Right hindlimb (tissue), 1 donor: Measurements from ENCODE around the gene MRPL47.
A peak's percentile ranks its signal among the peaks of the same experiment; 100 is the strongest.

Experiments
- DNase-seq: peaks from one replicate; pipeline ENCODE4 v3.0.0-alpha.2; 2018

The MRPL47 gene

GRCh38 chr3:179590669-179591068 is 13.8 kb downstream of the MRPL47 start:
- no peak for DNase-seq

DNA sequence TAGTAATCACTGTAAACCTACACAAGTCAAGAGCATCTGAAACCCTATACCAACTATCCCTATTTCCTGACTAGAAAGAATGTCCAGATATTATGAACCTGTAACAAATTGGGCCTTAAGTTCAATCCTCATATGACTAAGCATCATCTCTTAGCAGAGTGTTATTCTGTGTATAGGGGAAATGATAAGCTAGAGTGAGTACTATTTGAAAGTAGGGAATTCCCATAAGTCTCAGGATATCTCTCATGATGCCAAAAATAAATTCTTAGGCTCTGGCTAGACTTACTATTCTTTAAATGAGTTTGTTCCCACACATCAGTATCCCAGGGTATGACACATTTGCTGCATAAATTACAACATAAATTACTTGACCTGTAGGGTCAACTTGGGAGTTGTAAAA is 15.3 kb downstream of the MRPL47 start:
- DNase-seq: no peak

DNA sequence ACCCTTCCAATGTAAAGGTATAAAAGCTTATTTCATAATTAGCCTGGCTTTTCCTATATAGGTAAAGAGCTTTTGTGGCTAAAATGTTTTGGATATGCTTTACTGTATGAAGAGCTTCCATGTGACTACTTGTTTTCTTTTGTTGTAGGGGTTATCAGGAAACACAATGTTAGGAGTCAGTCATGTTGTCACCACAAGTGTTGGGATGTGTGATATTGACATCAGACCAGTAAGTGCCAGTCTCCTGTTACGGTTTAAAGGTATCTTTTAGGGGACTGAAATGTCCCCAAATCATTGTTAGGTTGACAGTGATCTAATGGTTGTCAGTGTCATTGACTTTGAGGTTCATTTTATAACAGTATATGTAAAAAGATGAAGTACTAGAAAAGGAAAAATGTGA is 23.4 kb downstream of the MRPL47 start:
- no peak for DNase-seq

DNA sequence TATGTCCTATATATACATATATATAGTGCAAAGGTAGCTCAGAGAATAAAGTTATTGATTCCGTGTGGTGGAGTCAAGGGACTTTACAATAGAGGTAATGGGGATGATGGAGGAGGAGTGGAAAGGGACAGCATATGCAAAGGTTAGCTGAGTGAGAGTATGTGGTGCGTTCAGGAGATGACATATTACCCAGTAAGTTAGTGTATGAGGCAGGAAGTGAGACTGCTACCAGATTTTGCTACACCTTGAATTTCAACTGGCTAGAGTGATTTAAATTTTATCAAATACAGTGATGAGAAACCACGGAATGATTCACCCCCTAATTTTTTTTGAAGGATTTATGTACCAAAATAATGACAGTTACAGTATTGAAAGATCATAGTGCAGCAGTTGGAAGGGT is 38.9 kb downstream of the MRPL47 start:
- no peak for DNase-seq

GRCh38 chr3:179563271-179563783 is 41.1 kb downstream of the MRPL47 start:
- DNase-seq: no peak

GRCh38 chr3:179562591-179563270 is 41.7 kb downstream of the MRPL47 start, which contains the start of gene ACTL6A:
TSS of gene ACTL6A (plus strand) at chr3:179562926. CDS start at chr3:179563093, 167 bp downstream.
- peak; percentile 100 for DNase-seq

GRCh38 chr3:179560791-179561190 is 43.6 kb downstream of the MRPL47 start:
- DNase-seq: no peak

DNA sequence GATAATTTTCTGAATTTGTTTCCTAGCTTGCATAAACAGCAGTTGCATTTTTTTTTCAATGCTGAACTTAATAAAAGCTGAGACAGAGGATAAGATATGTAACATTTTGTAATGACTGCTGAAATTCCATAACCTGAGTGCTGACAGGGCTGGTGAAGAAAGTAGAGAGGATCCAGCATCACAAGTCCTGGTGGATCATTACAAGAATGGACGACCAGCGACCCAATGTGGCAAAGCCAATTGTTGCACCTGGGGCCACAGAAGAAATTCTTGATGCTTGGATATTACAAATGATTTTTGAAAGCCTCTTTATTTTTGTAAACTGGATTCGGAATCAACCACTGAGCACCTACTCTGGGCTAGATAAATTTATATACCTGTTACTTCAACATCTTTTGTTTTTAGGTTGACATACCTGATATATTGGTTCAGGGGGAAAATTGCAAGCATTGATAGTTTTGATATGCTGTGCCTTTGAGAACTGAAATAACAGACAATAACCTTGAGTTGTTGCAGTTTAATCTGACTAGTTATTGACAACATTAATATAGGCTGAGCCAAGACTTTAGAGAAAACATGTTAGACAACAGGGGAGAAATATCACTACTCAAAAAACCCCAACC is 45.6 kb downstream of the MRPL47 start:
- peak; percentile 81 for DNase-seq

- DNase-seq: peak; percentile 35
Measured at GRCh38 chr3:179551349-179552105, 52.9 kb downstream of the MRPL47 start.

GRCh38 chr3:179546814-179547241 is 57.6 kb downstream of the MRPL47 start:
- no peak for DNase-seq

DNA sequence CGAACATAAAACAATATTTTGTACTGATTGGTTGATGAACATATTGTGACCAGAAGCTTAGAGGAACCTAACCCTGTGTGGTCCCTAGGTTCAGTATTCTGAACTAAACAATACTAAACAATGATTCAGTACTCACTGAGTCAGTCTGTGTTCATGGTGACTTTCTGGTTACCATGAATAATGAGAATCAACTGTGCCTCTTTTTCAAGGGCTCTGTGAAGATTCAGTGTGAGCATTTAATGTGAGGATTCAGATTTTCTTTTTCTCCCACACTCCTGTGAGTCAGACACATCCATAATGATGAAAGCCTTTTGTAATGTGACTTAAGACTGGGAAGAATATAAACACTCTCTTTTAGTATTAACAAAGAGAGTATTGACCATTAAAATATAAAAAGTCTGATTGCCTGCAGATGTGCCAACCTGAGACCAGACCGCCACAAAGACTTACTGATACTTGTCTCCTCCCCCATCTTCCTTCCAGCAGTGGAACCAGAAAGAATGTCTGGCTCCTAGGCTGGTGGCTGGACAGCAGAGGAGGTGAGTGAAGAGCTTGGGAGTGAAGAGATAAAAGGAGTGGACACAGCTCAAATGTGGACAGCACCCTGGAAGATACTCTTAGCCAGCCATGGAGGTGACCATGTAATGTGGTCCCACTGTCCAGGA is 59.3 kb downstream of the MRPL47 start:
- no peak for DNase-seq

DNA sequence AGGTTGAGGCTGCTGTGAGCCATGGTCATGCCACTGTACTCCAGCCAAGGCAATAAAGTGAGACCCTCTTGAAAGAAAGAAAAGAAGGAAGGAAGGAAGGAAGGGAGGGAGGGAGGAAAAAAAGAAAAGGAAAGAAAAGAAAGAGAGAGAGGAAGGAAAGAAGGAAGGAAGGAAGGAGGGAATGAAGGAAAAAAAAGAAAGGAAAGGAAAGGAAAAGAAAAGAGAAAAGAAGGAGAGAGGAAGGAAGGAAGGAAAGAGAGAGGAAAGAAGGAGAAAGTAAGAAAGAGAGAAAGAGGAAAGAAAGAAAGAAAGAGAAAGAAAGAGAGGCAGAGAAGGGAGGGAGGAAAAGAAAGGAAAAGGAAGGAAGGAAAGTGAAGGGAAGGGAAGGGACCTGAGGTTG is 62.1 kb downstream of the MRPL47 start:
- DNase-seq: no peak

- DNase-seq: no peak
Measured at GRCh38 chr3:179541596-179541995, 62.8 kb downstream of the MRPL47 start.

DNA sequence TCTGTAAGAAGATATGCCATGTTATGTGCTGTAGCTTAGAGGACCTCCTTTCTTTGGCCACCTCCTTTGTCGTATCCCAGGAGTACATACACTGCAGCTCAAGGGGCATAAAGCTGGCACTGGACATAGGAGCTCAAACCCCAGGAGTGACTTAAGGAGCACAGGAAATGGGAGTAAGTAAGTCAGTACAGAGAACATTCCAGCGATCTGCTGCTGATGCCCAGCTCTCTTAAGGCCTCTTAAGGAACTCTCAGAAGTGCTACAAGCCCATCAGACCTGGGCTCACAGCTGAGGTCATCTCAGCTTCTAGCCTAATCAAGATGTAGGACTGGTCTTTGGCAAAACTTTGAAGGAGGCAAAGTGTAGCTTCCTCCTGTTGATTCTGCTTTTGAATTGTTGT is 63.3 kb downstream of the MRPL47 start:
- no peak for DNase-seq
